Endothelial cell of umbilical vein (primary cell): ENCODE results near the gene SOX12.

Source experiments
- CTCF ChIP-seq, 2 donors: IDR thresholded peaks; 1 replicate in 1 of 2; 2 replicates in 1 of 2; pipeline ENCODE4 v1.5.1; 2011; ENCODE audit warnings: low read length in 2 of 2, mild to moderate bottlenecking in 2 of 2, moderate library complexity in 2 of 2, control low read depth in 1 of 2, inconsistent platforms in 1 of 2, low read depth in 1 of 2; ENCODE audit not compliant: insufficient read depth in 1 of 2; ENCODE audit errors: extremely low read depth in 1 of 2
- EZH2 ChIP-seq: IDR thresholded peaks from 2 replicates; pipeline ENCODE4 v1.6.1; 2012; ENCODE audit warnings: borderline replicate concordance, low read depth, mild to moderate bottlenecking, moderate library complexity, low read length, inconsistent platforms; ENCODE audit not compliant: severe bottlenecking
- FOS ChIP-seq: IDR thresholded peaks from 2 replicates; pipeline ENCODE4 v1.6.1; 2011; ENCODE audit warnings: mild to moderate bottlenecking, low read length, moderate library complexity, borderline replicate concordance; ENCODE audit not compliant: insufficient read depth
- MAX ChIP-seq: IDR thresholded peaks from 2 replicates; pipeline ENCODE4 v1.6.1; 2011; ENCODE audit not compliant: insufficient read depth, insufficient read length
- POLR2A ChIP-seq: IDR thresholded peaks from 2 replicates; pipeline ENCODE4 v1.6.1; 2012; ENCODE audit warnings: low read depth, mild to moderate bottlenecking, control low read depth, low read length
- POLR2AphosphoS5 ChIP-seq: IDR thresholded peaks from 2 replicates; pipeline ENCODE4 v1.6.1; 2012; ENCODE audit warnings: low read depth, mild to moderate bottlenecking, control low read depth, low read length, moderate library complexity; ENCODE audit not compliant: insufficient read depth

- TF ChIP-seq CTCF (IDR thresholded peaks at IDR 0.05; ENCODE audit: extremely low read depth in 1 of 2, insufficient read depth in 1 of 2, low read depth in 1 of 2, low read length in 2 of 2) (no peak), POLR2A (no peak), FOS (no peak), MAX (no peak), EZH2 (no peak), POLR2AphosphoS5 (no peak)
These were observed 40.8 kb downstream of the SOX12 start for GRCh38 chr20:366041-366718.
